IPS DF 6.9 (cell line): ENCODE data around the gene GALNT4.

Experiments used
- DNase-seq: peaks from one replicate; pipeline ENCODE4 v3.0.0-alpha.2; 2013; ENCODE audit warnings: low read depth, low spot score
- H3K27ac ChIP-seq: one replicate; pipeline ENCODE4 v1.5.1; 2013; ENCODE audit warnings: low read length, control low read depth
- H3K27me3 ChIP-seq: 2 replicates; pipeline ENCODE4 v1.6.1; 2013; ENCODE audit warnings: mild to moderate bottlenecking, low read length; ENCODE audit not compliant: control insufficient read depth, insufficient read depth
- H3K36me3 ChIP-seq: 2 replicates; pipeline ENCODE4 v1.6.1; 2013; ENCODE audit warnings: low read length; ENCODE audit not compliant: control insufficient read depth, insufficient read depth
- H3K4me1 ChIP-seq: 2 replicates; pipeline ENCODE4 v1.6.1; 2013; ENCODE audit warnings: low read length; ENCODE audit not compliant: control insufficient read depth, insufficient read depth
- H3K4me3 ChIP-seq: 2 replicates; pipeline ENCODE4 v1.5.1; 2013; ENCODE audit warnings: mild to moderate bottlenecking, low read length
- H3K9me3 ChIP-seq: 2 replicates; pipeline ENCODE4 v1.6.1; 2013; ENCODE audit warnings: low read length, inconsistent platforms; ENCODE audit not compliant: control insufficient read depth, insufficient read depth
- WGBS: extraction: QIAGEN DNeasy Blood & Tissue Kit; methylation state at CpG from one replicate; pipeline ENCODE4 v1.1.7; 2013; ENCODE audit warnings: mixed read lengths, missing lambda C conversion rate; ENCODE audit not compliant: insufficient read length, insufficient coverage; 5-methylcytosine and 5-hydroxymethylcytosine counted together

The GALNT4 gene

DNA sequence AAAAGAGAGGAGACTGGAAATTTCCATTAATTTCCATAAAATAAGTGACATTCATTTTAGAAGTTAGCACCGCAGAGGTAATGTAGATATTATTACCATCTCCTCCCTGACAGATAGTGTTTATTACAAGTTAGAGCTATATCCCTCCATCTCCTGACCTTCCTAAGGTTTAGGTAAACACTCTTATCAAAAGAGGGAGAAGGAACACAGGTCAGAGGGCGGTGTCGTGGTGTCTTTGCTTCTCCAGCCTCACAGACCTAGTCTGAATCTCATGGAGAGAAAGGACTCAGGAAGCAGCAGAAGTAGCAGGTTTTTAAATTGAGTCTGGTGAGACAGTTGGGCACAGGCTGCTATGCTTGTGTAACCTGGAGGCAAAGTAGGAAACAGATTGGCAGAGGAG, 12.8 kb upstream of the GALNT4 start:
- Histone ChIP-seq H3K27ac (no peak overlapping the region), H3K36me3 (no peaks in the 10 kb centered on the region), H3K27me3 (no peaks in the 10 kb centered on the region), H3K4me1 (no peaks in the 10 kb centered on the region), H3K4me3 (no peak overlapping the region), H3K9me3 (no peaks in the 10 kb centered on the region)
- no peak for DNase-seq
- WGBS: no CpG with 5 or more reads among the region's 3 CpGs

DNA sequence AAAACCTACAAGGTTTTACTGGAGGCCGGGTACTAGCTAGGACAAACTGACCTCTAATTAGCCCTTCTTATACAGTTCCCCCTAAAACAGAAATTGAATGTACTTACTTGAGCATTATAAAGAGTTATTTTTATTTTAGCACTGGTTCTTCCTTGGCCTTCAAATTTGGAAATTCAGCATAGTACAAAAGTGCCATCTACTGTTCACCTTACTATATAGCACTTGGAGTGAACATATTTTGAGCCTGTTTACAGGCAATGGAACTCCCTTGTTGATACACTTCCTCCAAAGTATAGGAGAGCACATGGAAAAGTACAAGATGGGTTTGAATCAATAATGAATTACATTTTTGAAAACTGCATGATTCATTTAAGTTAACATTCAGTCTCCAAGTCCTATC, 5.1 kb upstream of the GALNT4 start:
- no peaks in the 10 kb centered on the region for H3K36me3 ChIP-seq
- no peaks in the 10 kb centered on the region for H3K9me3 ChIP-seq
- no peak overlapping the region for H3K27ac ChIP-seq
- no peaks in the 10 kb centered on the region for H3K27me3 ChIP-seq
- H3K4me3 ChIP-seq: no peak overlapping the region
- no peaks in the 10 kb centered on the region for H3K4me1 ChIP-seq
- WGBS: no CpG with 5 or more reads among the region's 1 CpG
- no peak for DNase-seq

DNA sequence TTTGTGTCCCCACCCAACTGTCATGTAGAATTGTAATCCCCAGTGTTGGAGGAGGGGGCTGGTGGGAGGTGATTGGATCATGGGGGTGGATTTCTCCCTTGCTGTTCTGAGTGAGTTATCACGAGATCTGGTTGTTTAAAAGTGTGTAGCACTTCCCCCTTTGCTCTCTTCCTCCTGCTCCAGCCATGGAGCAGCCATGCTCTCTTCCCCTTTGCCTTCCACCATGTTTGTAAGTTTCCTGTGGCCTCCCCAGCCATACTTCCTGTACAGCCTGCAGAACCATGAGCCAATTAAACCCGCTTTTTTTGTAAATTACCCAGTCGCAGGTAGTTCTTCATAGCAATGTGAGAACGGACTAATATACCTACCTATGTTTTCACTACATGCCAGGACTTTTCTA, 3.8 kb upstream of the GALNT4 start:
- H3K4me3 ChIP-seq: no peak overlapping the region
- H3K9me3 ChIP-seq: no peaks in the 10 kb centered on the region
- no CpG with 5 or more reads among the region's 4 CpGs for WGBS
- H3K36me3 ChIP-seq: peaks cover under 1% of the 10 kb centered on the region; the same call in 1 of the 2 replicates
- no peaks in the 10 kb centered on the region; the same call in 1 of the 2 replicates for H3K4me1 ChIP-seq
- DNase-seq: no peak
- no peaks in the 10 kb centered on the region for H3K27me3 ChIP-seq
- H3K27ac ChIP-seq: no peak overlapping the region

DNA sequence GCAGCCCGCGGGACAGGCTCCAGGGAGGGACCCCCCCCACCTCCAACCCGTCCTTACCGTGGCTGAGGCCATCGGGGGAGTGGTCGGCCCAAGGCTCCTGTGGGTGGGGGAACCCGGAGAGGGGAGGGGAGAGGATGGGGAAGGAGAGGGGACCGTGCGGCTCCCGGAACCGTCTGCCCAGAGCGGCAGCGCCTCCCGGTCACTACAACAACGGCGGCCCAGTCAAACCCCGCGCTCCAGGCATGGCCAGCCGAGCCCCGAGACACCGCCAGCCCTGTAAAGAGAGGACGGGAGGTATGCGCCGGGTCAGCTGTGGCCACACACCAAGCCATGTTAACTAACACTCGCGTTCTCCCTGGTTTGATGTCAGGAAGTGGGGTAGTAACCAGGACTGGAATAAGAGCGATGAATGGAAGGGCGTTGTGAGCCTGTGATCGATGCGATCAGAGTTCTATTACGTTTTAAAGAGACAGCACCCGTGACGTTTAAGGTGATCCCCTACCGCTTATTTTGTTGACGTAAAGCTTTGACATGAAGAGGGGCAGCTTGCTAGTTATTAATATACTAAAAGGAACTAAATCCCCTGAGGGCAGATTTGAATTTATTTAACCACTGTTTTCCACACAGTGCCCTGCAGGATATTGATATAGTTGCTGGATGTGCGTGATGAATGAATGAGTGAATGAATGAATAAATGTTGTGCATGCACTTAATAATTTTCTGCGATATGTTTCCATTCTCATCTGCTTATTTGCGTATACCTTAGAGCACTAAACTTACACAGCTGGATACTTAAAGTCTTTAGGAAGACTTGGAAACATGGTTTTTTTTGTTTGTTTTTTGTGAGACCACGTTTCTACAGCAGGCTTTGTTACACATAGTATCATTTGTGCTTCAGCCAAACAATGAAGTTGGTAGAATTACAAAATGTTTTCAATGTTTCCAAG, 1.5 kb upstream of the GALNT4 start, which contains the start of gene POC1B:
TSS of gene POC1B (minus strand) at position 224 of the 947 bp plus-strand sequence. CDS start at position 72, 152 bp downstream.
- Histone ChIP-seq H3K9me3 (no peaks in the 10 kb centered on the region), H3K36me3 (peaks cover 2% of the 10 kb centered on the region; the same call in 1 of the 2 replicates), H3K4me3 (peak within 1 kb of the TSS; percentile 99), H3K27me3 (no peaks in the 10 kb centered on the region), H3K4me1 (no peaks in the 10 kb centered on the region; the same call in 1 of the 2 replicates), H3K27ac (no peak within 1 kb of the TSS)
- WGBS: no CpG with 5 or more reads among the region's 39 CpGs
- no peak for DNase-seq

GRCh38 chr12:89525305-89525823, 768 bp upstream of the GALNT4 start:
- Histone ChIP-seq H3K36me3 (peaks cover 2% of the 10 kb centered on the region; the same call in 1 of the 2 replicates), H3K27ac (no peak overlapping the region), H3K4me3 (peak overlapping the region; percentile 99), H3K4me1 (no peaks in the 10 kb centered on the region; the same call in 1 of the 2 replicates), H3K27me3 (no peaks in the 10 kb centered on the region), H3K9me3 (no peaks in the 10 kb centered on the region)
- no peak for DNase-seq
- no CpG with 5 or more reads among the region's 53 CpGs for WGBS

DNA sequence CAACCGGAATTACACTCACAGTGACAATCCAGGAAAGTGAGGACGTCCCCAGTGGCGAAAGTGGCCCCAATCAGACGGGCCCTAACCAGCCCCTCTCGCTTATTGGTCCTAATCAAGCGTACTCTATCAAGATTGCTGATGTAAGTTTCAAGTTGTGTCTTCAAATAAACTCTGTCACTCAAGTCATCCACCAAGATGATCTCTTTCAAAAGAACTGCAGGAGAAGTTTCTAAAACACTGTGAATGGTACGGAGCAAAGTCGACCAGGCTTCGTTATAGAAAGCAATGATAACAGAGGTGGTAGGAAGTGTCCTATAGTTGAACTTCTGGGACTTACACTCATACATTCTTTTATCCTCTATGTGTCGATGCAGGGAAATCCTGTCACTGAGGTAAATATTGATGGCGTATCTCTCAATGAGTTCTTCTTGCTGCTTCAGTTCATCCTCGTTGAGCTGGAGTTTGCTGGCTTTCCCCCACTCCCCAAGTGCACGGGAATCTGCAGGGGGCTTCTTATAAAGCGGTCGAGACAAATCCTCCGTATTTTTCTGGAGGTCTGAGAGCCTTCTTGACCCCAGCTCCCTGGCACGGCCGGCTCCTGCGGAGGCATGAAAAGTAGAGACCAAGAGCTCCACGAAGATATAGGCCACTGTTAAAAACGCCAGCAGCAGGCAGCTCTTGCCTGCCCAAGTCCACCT, 604 bp downstream of the GALNT4 start:
- Histone ChIP-seq H3K4me1 (no peaks in the 10 kb centered on the region; the same call in 1 of the 2 replicates), H3K4me3 (peak overlapping the region; percentile 99)

DNA sequence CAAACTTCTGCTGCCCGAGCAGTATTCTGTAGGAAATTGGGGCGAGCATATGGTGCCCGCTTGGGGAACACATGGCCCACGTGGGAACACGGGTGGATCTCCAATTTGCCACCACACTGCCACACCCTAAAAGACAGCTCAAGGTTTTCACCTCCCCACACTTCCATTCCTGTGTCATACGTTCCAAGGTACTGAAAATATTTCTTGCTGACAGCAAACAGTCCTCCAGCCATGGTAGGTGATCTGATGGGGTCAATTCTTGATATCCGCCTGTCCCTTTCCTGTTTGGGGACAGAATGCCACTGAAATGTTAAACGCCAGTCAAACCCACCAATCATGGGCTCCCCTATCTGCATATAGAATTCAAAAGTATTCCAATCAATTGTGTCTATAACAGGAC, 1.2 kb downstream of the GALNT4 start:
- Histone ChIP-seq H3K4me1 (no peaks in the 10 kb centered on the region; the same call in 1 of the 2 replicates), H3K36me3 (peaks cover 2% of the 10 kb centered on the region; the same call in 1 of the 2 replicates), H3K4me3 (no peak overlapping the region), H3K27ac (no peak overlapping the region), H3K27me3 (no peaks in the 10 kb centered on the region), H3K9me3 (no peaks in the 10 kb centered on the region)
- no peak for DNase-seq
- WGBS: no CpG with 5 or more reads among the region's 8 CpGs

More for the DNA sequence above, 604 bp downstream of the GALNT4 start:
- no peak for DNase-seq
- no CpG with 5 or more reads among the region's 21 CpGs for WGBS
- H3K27ac ChIP-seq: no peak overlapping the region
- H3K9me3 ChIP-seq: no peaks in the 10 kb centered on the region
- H3K27me3 ChIP-seq: no peaks in the 10 kb centered on the region
- peaks cover 2% of the 10 kb centered on the region; the same call in 1 of the 2 replicates for H3K36me3 ChIP-seq

DNA sequence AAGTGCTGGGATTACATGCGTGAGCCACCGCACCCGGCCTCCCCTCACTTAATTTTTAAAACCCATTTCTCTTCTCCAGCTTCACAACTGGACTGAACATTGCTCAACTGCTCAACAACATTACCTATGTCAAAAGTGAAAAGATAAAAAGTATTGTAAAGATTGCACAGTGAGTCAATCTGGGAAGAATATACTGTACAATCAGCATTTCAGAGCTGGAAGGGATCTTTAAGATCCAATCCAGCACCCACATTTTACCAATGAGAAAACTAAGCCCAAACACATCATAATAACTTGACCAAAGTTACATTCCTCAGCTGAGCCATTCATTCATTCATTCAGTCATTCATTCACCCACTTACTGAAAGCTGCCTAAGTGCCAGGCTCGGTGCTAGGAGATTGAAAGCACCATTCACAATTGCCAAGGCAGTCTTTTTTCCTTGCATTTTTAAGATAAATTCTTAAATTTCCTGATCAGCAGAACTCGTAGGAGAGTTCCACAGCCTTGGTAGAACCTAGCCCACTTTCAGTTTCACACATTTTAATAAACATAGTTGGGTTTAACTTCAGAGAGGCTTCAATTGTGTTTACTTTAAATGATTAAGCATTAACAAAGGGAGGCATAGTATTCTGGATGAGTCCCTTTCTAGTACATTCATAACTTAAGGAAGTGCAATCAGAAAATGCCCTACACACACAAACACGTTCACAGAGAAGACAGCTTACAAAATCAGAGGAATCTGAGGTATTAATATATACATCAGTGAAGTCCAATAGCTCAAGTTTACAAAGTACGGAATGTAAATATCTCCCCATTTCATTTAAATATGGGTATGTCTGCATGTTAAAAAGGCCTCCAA, 3.0 kb downstream of the GALNT4 start:
- no peaks in the 10 kb centered on the region; the same call in 1 of the 2 replicates for H3K4me1 ChIP-seq
- DNase-seq: no peak
- peaks cover 2% of the 10 kb centered on the region; the same call in 1 of the 2 replicates for H3K36me3 ChIP-seq
- no peak overlapping the region for H3K4me3 ChIP-seq
- no CpG with 5 or more reads among the region's 7 CpGs for WGBS
- no peaks in the 10 kb centered on the region for H3K27me3 ChIP-seq
- H3K27ac ChIP-seq: no peak overlapping the region
- H3K9me3 ChIP-seq: no peaks in the 10 kb centered on the region

- Histone ChIP-seq H3K4me1 (no peaks in the 10 kb centered on the region), H3K36me3 (no peaks in the 10 kb centered on the region), H3K4me3 (no peak overlapping the region), H3K27ac (no peak overlapping the region), H3K9me3 (no peaks in the 10 kb centered on the region), H3K27me3 (no peaks in the 10 kb centered on the region)
- no CpG with 5 or more reads among the region's 3 CpGs for WGBS
- DNase-seq: no peak
These were observed 6.9 kb downstream of the GALNT4 start for GRCh38 chr12:89517720-89518119.
